ENCODE results near the gene RAP1A. TPM values are rescaled to one million over a fixed set of nuclear protein-coding genes. Genes with fewer than 3 reads are reported as not detected.
A peak's percentile ranks its signal among the peaks of the same experiment; 100 is the strongest.

RAP1A gene
- total RNA-seq, 1 experiment from 2014 or later, result 37.1 TPM

- no peak for DNase-seq (ENCODE audit: low read depth, low spot score)
- intact Hi-C loops (cut with micrococcal nuclease; ENCODE audit: unreplicated experiment), result loop anchor here (10.0 kb wide), 1 partner anchor 254 kb away; the partner anchor contains the start of genes ADORA3 and TMIGD3
- ChIA-PET POLR2A (no interaction called here), CTCF (no interaction called here)
- TSS peak; percentile 46 for BruUV-seq (replicated peaks)
- Histone ChIP-seq H3K27me3 (ENCODE audit: control insufficient read depth, insufficient read depth, low read length) (no peaks in the 10 kb centered on the region), H3K4me3 (ENCODE audit: low read depth in 2 of 2, low read length in 2 of 2) (no peak overlapping the region), H3K27ac (ENCODE audit: low read length) (no peak overlapping the region), H3K4me1 (ENCODE audit: control insufficient read depth, insufficient read depth, low read length) (peaks cover 3% of the 10 kb centered on the region; the same call in 1 of the 2 replicates), H3K9me3 (ENCODE audit: control insufficient read depth, insufficient read depth, low read depth, low read length) (no peaks in the 10 kb centered on the region), H3K36me3 (ENCODE audit: control insufficient read depth, insufficient read depth, low read length) (peaks cover 32% of the 10 kb centered on the region)
- no peak for ATAC-seq
- in situ Hi-C loops (cut with HindIII; ENCODE audit: low pct_unique_long_range_greater_than_20kb, low sequenced_read_pairs), result no loop called here
- no peak for TF ChIP-seq REST (IDR thresholded peaks at IDR 0.05; ENCODE audit: insufficient read depth in 1 of 2, low read depth in 2 of 2, low read length in 1 of 2)
- peak; percentile 11; the same call in 1 of the 2 replicates for TF ChIP-seq CTCF (IDR thresholded peaks at IDR 0.05)
Measured at GRCh38 chr1:111758373-111758772, 138.8 kb downstream of the RAP1A start.

GRCh38 chr1:111761717-111762116, 142.1 kb downstream of the RAP1A start:
- in situ Hi-C loops (cut with HindIII; ENCODE audit: low pct_unique_long_range_greater_than_20kb, low sequenced_read_pairs), result no loop called here
- Histone ChIP-seq H3K9me3 (ENCODE audit: control insufficient read depth, insufficient read depth, low read depth, low read length) (no peaks in the 10 kb centered on the region), H3K27me3 (ENCODE audit: control insufficient read depth, insufficient read depth, low read length) (no peaks in the 10 kb centered on the region), H3K4me1 (ENCODE audit: control insufficient read depth, insufficient read depth, low read length) (no peaks in the 10 kb centered on the region), H3K4me3 (ENCODE audit: low read depth in 2 of 2, low read length in 2 of 2) (no peak overlapping the region), H3K27ac (ENCODE audit: low read length) (no peak overlapping the region), H3K36me3 (ENCODE audit: control insufficient read depth, insufficient read depth, low read length) (peaks cover 32% of the 10 kb centered on the region)
- no peak for ATAC-seq
- DNase-seq (ENCODE audit: low read depth, low spot score), result no peak
- intact Hi-C loops (cut with micrococcal nuclease; ENCODE audit: unreplicated experiment), result no loop called here
- BruUV-seq (replicated peaks), result no TSS peak
- TF ChIP-seq REST (IDR thresholded peaks at IDR 0.05; ENCODE audit: insufficient read depth in 1 of 2, low read depth in 2 of 2, low read length in 1 of 2) (no peak), TCF7L2 (IDR thresholded peaks at IDR 0.05; ENCODE audit: low read depth, low read length) (no peak), SIN3A (IDR thresholded peaks at IDR 0.05; ENCODE audit: borderline replicate concordance, insufficient read depth, low read depth, low read length) (no peak), CTCF (IDR thresholded peaks at IDR 0.05) (no peak), POLR2AphosphoS5 (IDR thresholded peaks at IDR 0.05; ENCODE audit: low read depth, low read length) (no peak)
- ChIA-PET CTCF (no interaction called here), POLR2A (no interaction called here)
